ENCODE results near the gene ASMTL.
A peak's percentile ranks its signal among the peaks of the same experiment; 100 is the strongest.

Gene ASMTL

GRCh38 chrX:1361275-1361674, 91.4 kb downstream of the ASMTL start:
- Mint-ChIP-seq H3K27ac (no peak overlapping the region), H3K4me3 (no peak overlapping the region), H3K36me3 (ENCODE audit: low read depth) (peaks cover 38% of the 10 kb centered on the region), H3K9me3 (peaks cover 14% of the 10 kb centered on the region), H3K4me1 (ENCODE audit: low read depth) (peaks cover 4% of the 10 kb centered on the region), H3K27me3 (ENCODE audit: low read depth) (no peaks in the 10 kb centered on the region)

- Mint-ChIP-seq H3K27me3 (ENCODE audit: low read depth) (no peaks in the 10 kb centered on the region), H3K4me3 (no peak overlapping the region), H3K27ac (no peak overlapping the region), H3K9me3 (peaks cover 14% of the 10 kb centered on the region), H3K36me3 (ENCODE audit: low read depth) (peaks cover 38% of the 10 kb centered on the region), H3K4me1 (ENCODE audit: low read depth) (peaks cover 4% of the 10 kb centered on the region)
Observed at GRCh38 chrX:1360171-1360570, 92.5 kb downstream of the ASMTL start.

DNA sequence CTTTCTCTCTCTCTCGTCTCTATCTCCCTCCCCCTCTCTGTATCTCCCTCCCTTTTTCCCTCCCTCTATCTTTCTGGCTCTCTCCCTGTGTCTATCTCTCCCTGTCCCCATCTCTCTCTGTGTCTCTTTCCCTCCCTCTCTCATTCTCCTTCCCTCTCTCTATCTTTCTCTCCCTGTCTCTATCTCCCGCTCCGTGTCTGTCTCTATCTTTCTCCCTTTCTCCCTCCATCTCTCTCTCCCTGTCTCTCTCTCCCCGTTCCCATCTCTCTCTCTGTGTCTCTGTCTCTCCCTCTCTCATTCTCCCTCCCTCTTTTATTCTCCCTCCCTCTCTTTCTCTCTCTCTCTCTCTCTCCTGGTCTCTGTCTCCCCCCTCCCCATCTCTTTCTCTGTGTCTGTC, 93.2 kb downstream of the ASMTL start:
- Mint-ChIP-seq H3K27me3 (ENCODE audit: low read depth) (no peaks in the 10 kb centered on the region), H3K27ac (no peak overlapping the region), H3K9me3 (peaks cover 14% of the 10 kb centered on the region), H3K4me1 (ENCODE audit: low read depth) (peaks cover 4% of the 10 kb centered on the region), H3K36me3 (ENCODE audit: low read depth) (peaks cover 35% of the 10 kb centered on the region), H3K4me3 (no peak overlapping the region)

GRCh38 chrX:1358793-1359476, 93.8 kb downstream of the ASMTL start:
- no peak overlapping the region for H3K4me3 Mint-ChIP-seq
- no peak overlapping the region for H3K27ac Mint-ChIP-seq
- H3K9me3 Mint-ChIP-seq = peaks cover 14% of the 10 kb centered on the region
- H3K4me1 Mint-ChIP-seq (ENCODE audit: low read depth) = peaks cover 7% of the 10 kb centered on the region
- peaks cover 39% of the 10 kb centered on the region for H3K36me3 Mint-ChIP-seq (ENCODE audit: low read depth)
- no peaks in the 10 kb centered on the region for H3K27me3 Mint-ChIP-seq (ENCODE audit: low read depth)

GRCh38 chrX:1357993-1358392, 94.7 kb downstream of the ASMTL start:
- peaks cover 14% of the 10 kb centered on the region for H3K9me3 Mint-ChIP-seq
- peaks cover 7% of the 10 kb centered on the region for H3K4me1 Mint-ChIP-seq (ENCODE audit: low read depth)
- no peak overlapping the region for H3K4me3 Mint-ChIP-seq
- no peak overlapping the region for H3K27ac Mint-ChIP-seq
- peaks cover 39% of the 10 kb centered on the region for H3K36me3 Mint-ChIP-seq (ENCODE audit: low read depth)
- no peaks in the 10 kb centered on the region for H3K27me3 Mint-ChIP-seq (ENCODE audit: low read depth)

DNA sequence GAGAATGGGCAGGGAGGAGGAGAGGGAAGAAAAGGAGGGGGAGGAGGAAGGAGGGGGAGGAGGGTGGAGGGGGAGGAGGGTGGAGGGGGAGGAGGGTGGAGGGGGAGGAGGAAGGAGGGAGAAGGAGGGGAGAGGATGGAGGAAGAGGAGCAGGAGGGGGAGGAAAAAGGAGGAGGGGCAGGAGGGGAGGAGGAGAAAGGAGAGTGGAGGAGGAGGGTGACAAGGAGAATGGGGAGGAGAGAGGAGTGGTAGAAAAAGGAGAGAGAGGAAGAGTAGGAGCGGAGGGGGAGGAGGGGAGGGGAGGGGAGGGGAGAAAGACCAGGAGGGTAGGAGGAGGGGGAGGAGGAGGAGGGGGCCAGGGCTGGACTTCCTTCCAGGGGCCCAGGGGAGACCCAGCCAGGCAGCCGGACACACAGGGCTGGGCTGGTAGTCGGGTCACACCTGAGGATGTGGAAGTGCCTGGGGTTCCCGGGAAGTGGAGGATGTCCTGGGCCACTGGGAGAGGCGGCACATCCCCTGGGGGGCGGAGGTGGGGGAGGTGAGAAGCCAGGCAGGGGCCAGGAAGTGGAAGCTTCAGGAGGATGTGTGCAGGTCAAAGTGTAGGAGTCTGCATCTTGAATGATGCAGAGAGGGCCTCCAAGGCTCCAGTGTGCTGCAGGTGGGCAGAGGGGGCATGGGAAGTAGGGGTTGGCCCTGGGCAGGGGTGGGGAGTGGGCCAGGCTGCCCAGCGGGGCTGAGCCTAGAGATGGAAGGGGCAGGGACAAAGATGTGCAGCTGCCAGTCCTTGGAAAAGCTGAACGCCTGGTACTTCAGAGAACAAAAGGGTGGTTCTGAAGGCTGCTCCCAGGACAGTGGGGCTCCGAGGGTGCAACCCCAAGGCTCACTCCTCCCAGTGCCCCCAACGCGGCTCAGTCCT, 97.3 kb downstream of the ASMTL start:
- Mint-ChIP-seq H3K27me3 (ENCODE audit: low read depth) (no peaks in the 10 kb centered on the region), H3K9me3 (peaks cover 13% of the 10 kb centered on the region), H3K4me1 (ENCODE audit: low read depth) (peaks cover 3% of the 10 kb centered on the region), H3K27ac (peak overlapping the region; percentile 9), H3K36me3 (ENCODE audit: low read depth) (peaks cover 33% of the 10 kb centered on the region), H3K4me3 (no peak overlapping the region)

DNA sequence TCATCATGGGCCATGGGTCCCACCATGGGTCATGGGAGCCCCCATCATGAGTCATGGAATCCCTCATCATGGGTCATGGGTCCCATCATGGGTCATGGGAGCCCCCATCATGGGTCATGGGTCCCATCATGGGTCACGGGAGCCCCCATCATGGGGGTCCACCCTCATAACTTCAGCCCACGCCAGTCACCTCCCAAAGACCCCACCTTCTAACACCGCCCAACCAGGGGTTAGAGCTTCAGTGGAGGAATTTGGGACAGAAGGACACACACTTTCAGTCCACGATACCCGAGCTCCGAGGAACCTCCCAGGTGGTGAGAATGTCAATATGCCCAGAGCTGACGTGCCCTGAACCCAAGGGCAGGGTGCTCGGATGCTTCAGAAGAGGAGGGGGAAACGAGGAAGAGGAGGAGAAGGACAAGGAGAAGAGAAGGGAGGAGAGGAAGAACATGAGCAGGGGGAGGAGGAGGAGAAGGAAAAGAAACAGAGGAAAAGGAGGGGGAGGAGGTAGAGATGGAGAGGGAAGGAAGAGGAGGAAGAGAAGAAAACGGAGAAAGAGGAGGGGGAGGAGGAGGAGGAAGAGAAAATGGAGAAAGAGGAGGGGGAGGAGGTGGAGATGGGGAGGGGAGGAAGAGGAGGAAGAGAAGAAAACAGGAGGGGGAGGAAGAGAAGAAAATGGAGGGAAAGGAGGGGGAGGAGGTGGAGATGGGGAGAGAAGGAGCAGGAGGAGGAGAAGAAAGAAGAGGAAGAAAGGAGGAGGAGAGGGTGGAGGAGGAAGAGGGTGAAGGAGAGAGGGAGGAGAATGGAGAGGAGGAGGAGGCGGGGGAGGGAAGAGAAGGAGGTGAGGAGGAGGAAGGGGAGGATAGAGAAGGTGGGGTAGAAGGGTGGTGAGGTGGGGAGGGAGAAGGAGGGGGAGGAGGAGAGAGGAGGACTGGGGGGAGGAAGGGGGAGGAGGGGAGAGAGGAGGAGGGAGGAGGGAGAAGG, 98.4 kb downstream of the ASMTL start:
- H3K9me3 Mint-ChIP-seq = peaks cover 5% of the 10 kb centered on the region
- peaks cover 3% of the 10 kb centered on the region for H3K4me1 Mint-ChIP-seq (ENCODE audit: low read depth)
- H3K27me3 Mint-ChIP-seq (ENCODE audit: low read depth) = no peaks in the 10 kb centered on the region
- H3K36me3 Mint-ChIP-seq (ENCODE audit: low read depth) = peaks cover 26% of the 10 kb centered on the region
- no peak overlapping the region for H3K4me3 Mint-ChIP-seq
- no peak overlapping the region for H3K27ac Mint-ChIP-seq

Data from T-helper 1 cell treated with Interleukin-12 subunit alpha and Interleukin-12 subunit beta and Interleukin-4 antibody, amounts not matched to agents 30 μg/mL and 1 μg/mL, for 36 hours (primary cell).